Ramos (cell line): ENCODE data around the gene PRF1.
"Not testable (repeated sequence)": the region's sequence is repeated elsewhere in the genome, so short reads cannot be mapped to it uniquely, and the experiment has no call there.

Source experiments
- in situ Hi-C: fragments of 300-500 bp; cut with MboI; formaldehyde crosslinking; loops from one replicate; pipeline ENCODE4 v1.14.3; 2022; ENCODE audit warnings: low sequenced_read_pairs; ENCODE audit not compliant: unreplicated experiment

Gene PRF1

GRCh38 chr10:70602665-70603448 lies at the start of gene PRF1:
TSS of gene PRF1 (minus strand) at chr10:70602741. CDS start at chr10:70600902, 1,839 bp downstream.
- in situ Hi-C loops = no loop called here

- in situ Hi-C loops = no loop called here
Measured at GRCh38 chr10:70651661-70652060, 49.1 kb upstream of the PRF1 start.

- in situ Hi-C loops = no loop called here
Measured at GRCh38 chr10:70650718-70651117, 48.2 kb upstream of the PRF1 start.

GRCh38 chr10:70650104-70650503 lies 47.6 kb upstream of the PRF1 start:
- in situ Hi-C loops = no loop called here

- in situ Hi-C loops = no loop called here
Measured at GRCh38 chr10:70649526-70649925, 47.0 kb upstream of the PRF1 start.

GRCh38 chr10:70648427-70648826 lies 45.9 kb upstream of the PRF1 start:
- in situ Hi-C loops = no loop called here

- in situ Hi-C loops = no loop called here
Measured at GRCh38 chr10:70647086-70647485, 44.5 kb upstream of the PRF1 start.

- in situ Hi-C loops = not testable (repeated sequence)
Measured at GRCh38 chr10:70644959-70645358, 42.4 kb upstream of the PRF1 start.

GRCh38 chr10:70643272-70643671 lies 40.7 kb upstream of the PRF1 start:
- in situ Hi-C loops = not testable (repeated sequence)

GRCh38 chr10:70639640-70640383 lies 37.3 kb upstream of the PRF1 start:
- in situ Hi-C loops = not testable (repeated sequence)

- in situ Hi-C loops = not testable (repeated sequence)
Measured at GRCh38 chr10:70634515-70634914, 32.0 kb upstream of the PRF1 start.

GRCh38 chr10:70634011-70634410 lies 31.5 kb upstream of the PRF1 start:
- in situ Hi-C loops = no loop called here

GRCh38 chr10:70631735-70632134 lies 29.2 kb upstream of the PRF1 start:
- in situ Hi-C loops = not testable (repeated sequence)

GRCh38 chr10:70629338-70629737 lies 26.8 kb upstream of the PRF1 start:
- in situ Hi-C loops = no loop called here

- in situ Hi-C loops = no loop called here
Measured at GRCh38 chr10:70626056-70626455, 23.5 kb upstream of the PRF1 start.

- in situ Hi-C loops = no loop called here
Measured at GRCh38 chr10:70622981-70623844, 20.7 kb upstream of the PRF1 start.

GRCh38 chr10:70622541-70622940 lies 20.0 kb upstream of the PRF1 start:
- in situ Hi-C loops = no loop called here

GRCh38 chr10:70621503-70622078 lies 19.1 kb upstream of the PRF1 start:
- in situ Hi-C loops = no loop called here

- in situ Hi-C loops = no loop called here
Measured at GRCh38 chr10:70620020-70620289, 17.4 kb upstream of the PRF1 start.

GRCh38 chr10:70619271-70620019 lies 16.9 kb upstream of the PRF1 start:
- in situ Hi-C loops = no loop called here
